ENCODE measurements around the gene OGA.

DNA sequence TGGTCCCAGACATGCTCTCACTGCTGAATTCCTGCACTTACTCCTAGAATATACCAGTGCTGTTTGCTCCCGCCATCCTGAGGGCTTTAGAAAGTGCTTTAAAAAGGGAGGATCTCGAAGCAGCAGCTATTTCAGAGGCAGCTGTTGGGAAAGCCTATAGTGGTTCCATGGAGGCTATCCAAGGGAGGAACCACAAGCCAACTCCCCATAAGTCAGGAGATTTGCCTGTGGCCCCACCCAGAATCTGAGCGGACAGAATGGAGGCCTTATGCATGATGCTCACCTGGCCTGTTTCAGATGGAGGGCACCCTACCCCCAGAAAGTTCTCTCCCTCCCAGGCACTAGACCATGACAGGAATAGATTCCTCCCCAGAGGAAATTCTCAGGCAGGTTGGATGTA is 27.6 kb upstream of the OGA start:
- TF ChIP-seq, protein P1, sequence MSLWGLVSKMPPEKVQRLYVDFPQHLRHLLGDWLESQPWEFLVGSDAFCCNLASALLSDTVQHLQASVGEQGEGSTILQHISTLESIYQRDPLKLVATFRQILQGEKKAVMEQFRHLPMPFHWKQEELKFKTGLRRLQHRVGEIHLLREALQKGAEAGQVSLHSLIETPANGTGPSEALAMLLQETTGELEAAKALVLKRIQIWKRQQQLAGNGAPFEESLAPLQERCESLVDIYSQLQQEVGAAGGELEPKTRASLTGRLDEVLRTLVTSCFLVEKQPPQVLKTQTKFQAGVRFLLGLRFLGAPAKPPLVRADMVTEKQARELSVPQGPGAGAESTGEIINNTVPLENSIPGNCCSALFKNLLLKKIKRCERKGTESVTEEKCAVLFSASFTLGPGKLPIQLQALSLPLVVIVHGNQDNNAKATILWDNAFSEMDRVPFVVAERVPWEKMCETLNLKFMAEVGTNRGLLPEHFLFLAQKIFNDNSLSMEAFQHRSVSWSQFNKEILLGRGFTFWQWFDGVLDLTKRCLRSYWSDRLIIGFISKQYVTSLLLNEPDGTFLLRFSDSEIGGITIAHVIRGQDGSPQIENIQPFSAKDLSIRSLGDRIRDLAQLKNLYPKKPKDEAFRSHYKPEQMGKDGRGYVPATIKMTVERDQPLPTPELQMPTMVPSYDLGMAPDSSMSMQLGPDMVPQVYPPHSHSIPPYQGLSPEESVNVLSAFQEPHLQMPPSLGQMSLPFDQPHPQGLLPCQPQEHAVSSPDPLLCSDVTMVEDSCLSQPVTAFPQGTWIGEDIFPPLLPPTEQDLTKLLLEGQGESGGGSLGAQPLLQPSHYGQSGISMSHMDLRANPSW (CRISPR knock-in tag; IDR thresholded peaks at IDR 0.05): no peak
- no peak for TF ChIP-seq L3MBTL2 (IDR thresholded peaks at IDR 0.05)
- TF ChIP-seq TCF7L2 (IDR thresholded peaks at IDR 0.05; ENCODE audit: low read depth, low read length): no peak
- no peak for TF ChIP-seq NFXL1 (CRISPR knock-in tag; IDR thresholded peaks at IDR 0.05)
- no peak for TF ChIP-seq SREBF2 (CRISPR knock-in tag; IDR thresholded peaks at IDR 0.05)
- TF ChIP-seq, protein P2, sequence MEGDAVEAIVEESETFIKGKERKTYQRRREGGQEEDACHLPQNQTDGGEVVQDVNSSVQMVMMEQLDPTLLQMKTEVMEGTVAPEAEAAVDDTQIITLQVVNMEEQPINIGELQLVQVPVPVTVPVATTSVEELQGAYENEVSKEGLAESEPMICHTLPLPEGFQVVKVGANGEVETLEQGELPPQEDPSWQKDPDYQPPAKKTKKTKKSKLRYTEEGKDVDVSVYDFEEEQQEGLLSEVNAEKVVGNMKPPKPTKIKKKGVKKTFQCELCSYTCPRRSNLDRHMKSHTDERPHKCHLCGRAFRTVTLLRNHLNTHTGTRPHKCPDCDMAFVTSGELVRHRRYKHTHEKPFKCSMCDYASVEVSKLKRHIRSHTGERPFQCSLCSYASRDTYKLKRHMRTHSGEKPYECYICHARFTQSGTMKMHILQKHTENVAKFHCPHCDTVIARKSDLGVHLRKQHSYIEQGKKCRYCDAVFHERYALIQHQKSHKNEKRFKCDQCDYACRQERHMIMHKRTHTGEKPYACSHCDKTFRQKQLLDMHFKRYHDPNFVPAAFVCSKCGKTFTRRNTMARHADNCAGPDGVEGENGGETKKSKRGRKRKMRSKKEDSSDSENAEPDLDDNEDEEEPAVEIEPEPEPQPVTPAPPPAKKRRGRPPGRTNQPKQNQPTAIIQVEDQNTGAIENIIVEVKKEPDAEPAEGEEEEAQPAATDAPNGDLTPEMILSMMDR (IDR thresholded peaks at IDR 0.05 in 2 of 3, conservative IDR thresholded peaks at IDR 0.05 in 1 of 3; ENCODE audit: insufficient read depth in 2 of 3, low read depth in 1 of 3, low read length in 3 of 3): no peak
- TF ChIP-seq CEBPB (tag; IDR thresholded peaks at IDR 0.05): no peak
- no peak for TF ChIP-seq TARDBP (IDR thresholded peaks at IDR 0.05)
- no peak for TF ChIP-seq TRIM24 (IDR thresholded peaks at IDR 0.05)
- no peak for TF ChIP-seq SMARCA5 (IDR thresholded peaks at IDR 0.05)

Data from K562 (cell line).